ENCODE results near the gene KRTAP9-1. TPM values are rescaled to one million over a fixed set of nuclear protein-coding genes. Genes with fewer than 3 reads are reported as not detected.

The KRTAP9-1 gene
- total and polyA plus RNA-seq, 2 experiments from 2014 or later, result not detected

DNA sequence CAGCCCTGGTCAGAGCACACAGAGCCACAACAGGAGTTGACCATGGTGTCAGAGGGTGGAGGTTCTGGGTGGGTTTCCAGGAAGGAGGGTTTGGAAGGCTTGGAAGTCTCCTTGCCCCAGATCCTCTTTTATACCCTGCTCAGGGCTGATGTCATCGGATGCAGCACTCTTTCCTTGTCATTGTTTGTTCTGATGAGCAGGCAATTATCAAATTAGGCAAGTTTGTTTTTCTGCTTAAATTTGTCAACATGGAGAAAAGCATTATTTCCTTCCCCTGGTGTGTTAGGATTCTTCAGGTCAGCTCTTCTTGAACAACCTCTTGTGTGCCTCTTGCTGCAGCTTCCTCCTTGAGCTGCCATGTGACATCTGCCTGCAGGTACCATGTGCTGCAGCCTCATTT lies 29.0 kb upstream of the KRTAP9-1 start, which contains the start of gene KRTAP4-4 (continued):
- TF ChIP-seq, protein P1, sequence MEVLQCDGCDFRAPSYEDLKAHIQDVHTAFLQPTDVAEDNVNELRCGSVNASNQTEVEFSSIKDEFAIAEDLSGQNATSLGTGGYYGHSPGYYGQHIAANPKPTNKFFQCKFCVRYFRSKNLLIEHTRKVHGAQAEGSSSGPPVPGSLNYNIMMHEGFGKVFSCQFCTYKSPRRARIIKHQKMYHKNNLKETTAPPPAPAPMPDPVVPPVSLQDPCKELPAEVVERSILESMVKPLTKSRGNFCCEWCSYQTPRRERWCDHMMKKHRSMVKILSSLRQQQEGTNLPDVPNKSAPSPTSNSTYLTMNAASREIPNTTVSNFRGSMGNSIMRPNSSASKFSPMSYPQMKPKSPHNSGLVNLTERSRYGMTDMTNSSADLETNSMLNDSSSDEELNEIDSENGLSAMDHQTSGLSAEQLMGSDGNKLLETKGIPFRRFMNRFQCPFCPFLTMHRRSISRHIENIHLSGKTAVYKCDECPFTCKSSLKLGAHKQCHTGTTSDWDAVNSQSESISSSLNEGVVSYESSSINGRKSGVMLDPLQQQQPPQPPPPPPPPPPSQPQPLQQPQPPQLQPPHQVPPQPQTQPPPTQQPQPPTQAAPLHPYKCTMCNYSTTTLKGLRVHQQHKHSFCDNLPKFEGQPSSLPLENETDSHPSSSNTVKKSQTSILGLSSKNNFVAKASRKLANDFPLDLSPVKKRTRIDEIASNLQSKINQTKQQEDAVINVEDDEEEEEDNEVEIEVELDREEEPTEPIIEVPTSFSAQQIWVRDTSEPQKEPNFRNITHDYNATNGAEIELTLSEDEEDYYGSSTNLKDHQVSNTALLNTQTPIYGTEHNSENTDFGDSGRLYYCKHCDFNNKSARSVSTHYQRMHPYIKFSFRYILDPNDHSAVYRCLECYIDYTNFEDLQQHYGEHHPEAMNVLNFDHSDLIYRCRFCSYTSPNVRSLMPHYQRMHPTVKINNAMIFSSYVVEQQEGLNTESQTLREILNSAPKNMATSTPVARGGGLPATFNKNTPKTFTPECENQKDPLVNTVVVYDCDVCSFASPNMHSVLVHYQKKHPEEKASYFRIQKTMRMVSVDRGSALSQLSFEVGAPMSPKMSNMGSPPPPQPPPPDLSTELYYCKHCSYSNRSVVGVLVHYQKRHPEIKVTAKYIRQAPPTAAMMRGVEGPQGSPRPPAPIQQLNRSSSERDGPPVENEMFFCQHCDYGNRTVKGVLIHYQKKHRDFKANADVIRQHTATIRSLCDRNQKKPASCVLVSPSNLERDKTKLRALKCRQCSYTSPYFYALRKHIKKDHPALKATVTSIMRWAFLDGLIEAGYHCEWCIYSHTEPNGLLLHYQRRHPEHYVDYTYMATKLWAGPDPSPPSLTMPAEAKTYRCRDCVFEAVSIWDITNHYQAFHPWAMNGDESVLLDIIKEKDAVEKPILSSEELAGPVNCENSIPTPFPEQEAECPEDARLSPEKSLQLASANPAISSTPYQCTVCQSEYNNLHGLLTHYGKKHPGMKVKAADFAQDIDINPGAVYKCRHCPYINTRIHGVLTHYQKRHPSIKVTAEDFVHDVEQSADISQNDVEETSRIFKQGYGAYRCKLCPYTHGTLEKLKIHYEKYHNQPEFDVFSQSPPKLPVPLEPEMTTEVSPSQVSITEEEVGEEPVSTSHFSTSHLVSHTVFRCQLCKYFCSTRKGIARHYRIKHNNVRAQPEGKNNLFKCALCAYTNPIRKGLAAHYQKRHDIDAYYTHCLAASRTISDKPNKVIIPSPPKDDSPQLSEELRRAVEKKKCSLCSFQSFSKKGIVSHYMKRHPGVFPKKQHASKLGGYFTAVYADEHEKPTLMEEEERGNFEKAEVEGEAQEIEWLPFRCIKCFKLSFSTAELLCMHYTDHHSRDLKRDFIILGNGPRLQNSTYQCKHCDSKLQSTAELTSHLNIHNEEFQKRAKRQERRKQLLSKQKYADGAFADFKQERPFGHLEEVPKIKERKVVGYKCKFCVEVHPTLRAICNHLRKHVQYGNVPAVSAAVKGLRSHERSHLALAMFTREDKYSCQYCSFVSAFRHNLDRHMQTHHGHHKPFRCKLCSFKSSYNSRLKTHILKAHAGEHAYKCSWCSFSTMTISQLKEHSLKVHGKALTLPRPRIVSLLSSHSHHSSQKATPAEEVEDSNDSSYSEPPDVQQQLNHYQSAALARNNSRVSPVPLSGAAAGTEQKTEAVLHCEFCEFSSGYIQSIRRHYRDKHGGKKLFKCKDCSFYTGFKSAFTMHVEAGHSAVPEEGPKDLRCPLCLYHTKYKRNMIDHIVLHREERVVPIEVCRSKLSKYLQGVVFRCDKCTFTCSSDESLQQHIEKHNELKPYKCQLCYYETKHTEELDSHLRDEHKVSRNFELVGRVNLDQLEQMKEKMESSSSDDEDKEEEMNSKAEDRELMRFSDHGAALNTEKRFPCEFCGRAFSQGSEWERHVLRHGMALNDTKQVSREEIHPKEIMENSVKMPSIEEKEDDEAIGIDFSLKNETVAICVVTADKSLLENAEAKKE (CRISPR knock-in tag; IDR thresholded peaks at IDR 0.05), result no peak
- TF ChIP-seq JUNB (IDR thresholded peaks at IDR 0.05; ENCODE audit: unreplicated experiment) (no peak), CTCF (conservative IDR thresholded peaks at IDR 0.05; ENCODE audit: low read depth in 2 of 2) (no peak), ZNF114 (CRISPR knock-in tag; IDR thresholded peaks at IDR 0.05) (no peak), EZH2phosphoT487 (IDR thresholded peaks at IDR 0.05; ENCODE audit: unreplicated experiment) (no peak), REST (IDR thresholded peaks at IDR 0.05; ENCODE audit: unreplicated experiment) (no peak), ZNF331 (CRISPR knock-in tag; IDR thresholded peaks at IDR 0.05; ENCODE audit: low read depth) (no peak), POLR2AphosphoS5 (IDR thresholded peaks at IDR 0.05; ENCODE audit: low read depth) (no peak), EZH2 (IDR thresholded peaks at IDR 0.05; ENCODE audit: low read depth, unreplicated experiment) (no peak)
- TF ChIP-seq, protein P2, sequence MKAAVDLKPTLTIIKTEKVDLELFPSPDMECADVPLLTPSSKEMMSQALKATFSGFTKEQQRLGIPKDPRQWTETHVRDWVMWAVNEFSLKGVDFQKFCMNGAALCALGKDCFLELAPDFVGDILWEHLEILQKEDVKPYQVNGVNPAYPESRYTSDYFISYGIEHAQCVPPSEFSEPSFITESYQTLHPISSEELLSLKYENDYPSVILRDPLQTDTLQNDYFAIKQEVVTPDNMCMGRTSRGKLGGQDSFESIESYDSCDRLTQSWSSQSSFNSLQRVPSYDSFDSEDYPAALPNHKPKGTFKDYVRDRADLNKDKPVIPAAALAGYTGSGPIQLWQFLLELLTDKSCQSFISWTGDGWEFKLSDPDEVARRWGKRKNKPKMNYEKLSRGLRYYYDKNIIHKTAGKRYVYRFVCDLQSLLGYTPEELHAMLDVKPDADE (IDR thresholded peaks at IDR 0.05), result no peak

Measured in GM23338 (cell line).